Esophagus squamous epithelium (tissue), 5 donors: Measurements from ENCODE around the gene CDCA5. TPM values are rescaled to one million over a fixed set of nuclear protein-coding genes. Genes with fewer than 3 reads are reported as not detected.

Experiments
- DNase-seq: peaks from one replicate; lab custom pipeline; 2025; lab: John Stamatoyannopoulos, UW
- H3K27ac ChIP-seq, 4 donors: fragments of 200-600 bp; sonication (generic); one replicate each; pipeline ENCODE4 v1.5.1; 2016 to 2019; ENCODE audit warnings: mild to moderate bottlenecking in 1 of 4
- H3K27me3 ChIP-seq, 4 donors: fragments of 200-600 bp; sonication (generic); 1 replicate in 3 of 4; 2 replicates in 1 of 4; pipeline versions ENCODE4 v1.5.1 to v1.6.0; 2017 to 2021; ENCODE audit warnings: antibody characterized with exemption in 1 of 4
- H3K36me3 ChIP-seq, 3 donors: fragments of 200-600 bp; sonication (generic); one replicate each; pipeline ENCODE4 v1.5.1; 2016 to 2019
- H3K4me1 ChIP-seq, 3 donors: fragments of 200-600 bp; sonication (generic); one replicate each; pipeline ENCODE4 v1.5.1; 2017 to 2019
- H3K4me3 ChIP-seq, 4 donors: fragments of 200-600 bp; sonication (generic); 1 replicate in 3 of 4; 2 replicates in 1 of 4; pipeline ENCODE4 v1.5.1; 2016 to 2019; ENCODE audit warnings: mild to moderate bottlenecking in 2 of 4, moderate library complexity in 1 of 4
- H3K9me3 ChIP-seq, 3 donors: fragments of 200-600 bp; sonication (generic); one replicate each; pipeline ENCODE4 v1.5.1; 2016 to 2019
- CTCF ChIP-seq, 6 experiments: fragments of 450-650 bp in 4 of 6; fragments of 200-600 bp in 2 of 6; sonication (generic) in 2 of 6; IDR thresholded peaks; one replicate each; pipeline ENCODE4 v1.5.1; 2016 to 2019; ENCODE audit warnings: antibody characterized with exemption in 6 of 6, mild to moderate bottlenecking in 4 of 6, moderate library complexity in 4 of 6
- POLR2A ChIP-seq, 4 donors: fragments of 450-650 bp; IDR thresholded peaks; one replicate each; pipeline ENCODE4 v1.6.1; 2017; ENCODE audit warnings: antibody characterized with exemption in 4 of 4, mild to moderate bottlenecking in 4 of 4, moderate library complexity in 3 of 4
- WGBS, 2 donors: methylation state at CpG; one replicate each; pipeline ENCODE4 v1.1.5; 2018; 5-methylcytosine and 5-hydroxymethylcytosine counted together
- intact Hi-C: fragments of 100-400 bp; cut with DNase I; formaldehyde crosslinking; loops from one replicate; pipeline ENCODE4 v1.15.0; 2022
- total RNA-seq, 4 donors: library from RNA; depleted of rRNA; stranded (reverse); fragments of >200 nt; gene quantifications; one replicate each; pipeline ENCODE4 v1.1.0, GENCODE V29; 2016
- donor health status: DM: yes; HTN: yes; CAD: no.

CDCA5 gene
- total RNA-seq, 4 donors from 2014 or later, result 3.1 to 14.3 (median 9.0) TPM

- TF ChIP-seq CTCF (IDR thresholded peaks at IDR 0.05) (no peak), POLR2A (IDR thresholded peaks at IDR 0.05) (no peak)
- intact Hi-C loops, result loop anchor here (10.0 kb wide), 1 partner anchor 47 kb away; the partner anchor contains the start of gene SPDYC
- 78 to 81% methylated on average over 4 to 5 of the region's 12 CpGs for WGBS, 2 donors
- H3K27me3 ChIP-seq, result no peaks in the 10 kb centered on the region
- H3K36me3 ChIP-seq, result peaks cover 59 to 89% (median 78%) of the 10 kb centered on the region in 3 donors
- no peak overlapping the region for H3K4me3 ChIP-seq
- no peaks in the 10 kb centered on the region for H3K9me3 ChIP-seq
- DNase-seq, result no peak
- H3K4me1 ChIP-seq, result peaks cover 7 to 36% (median 9%) of the 10 kb centered on the region in 3 donors
- H3K27ac ChIP-seq, result no peak overlapping the region
Observed at GRCh38 chr11:65127473-65128181, 43.8 kb upstream of the CDCA5 start.

DNA sequence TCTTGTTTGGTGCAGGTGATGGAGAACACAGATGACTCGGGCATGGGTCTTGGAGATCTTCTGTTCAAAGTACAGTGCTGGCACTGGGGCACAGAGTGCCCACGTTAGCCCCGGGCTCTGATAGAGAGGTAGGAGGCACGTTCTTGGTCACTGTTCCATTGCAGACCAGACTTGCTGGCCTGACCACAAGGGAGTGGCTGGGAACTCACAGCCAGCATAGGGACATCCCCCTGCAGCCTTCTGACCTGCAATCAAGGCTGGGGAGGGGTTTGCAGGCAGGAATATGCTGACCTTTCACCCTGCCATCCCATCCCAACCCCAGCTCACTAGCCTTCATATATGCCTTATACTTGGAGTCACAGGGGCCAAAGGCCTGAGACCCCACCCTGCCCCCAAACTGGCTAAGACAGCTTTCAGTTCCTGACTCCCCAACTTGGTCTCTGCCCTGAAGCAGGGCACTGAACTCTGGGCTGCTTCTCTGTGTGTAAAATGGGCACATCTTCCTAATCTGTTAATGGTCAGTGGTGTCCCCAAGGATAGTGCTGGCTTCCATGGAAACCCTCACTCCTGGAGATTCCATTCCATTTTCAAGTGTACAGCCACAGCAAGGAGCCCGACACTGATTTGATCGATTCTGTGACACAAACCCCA, 42.9 kb upstream of the CDCA5 start:
- intact Hi-C loops, result loop anchor here (10.0 kb wide), 1 partner anchor 48 kb away; the partner anchor contains the start of gene SPDYC
- no peaks in the 10 kb centered on the region for H3K27me3 ChIP-seq
- TF ChIP-seq POLR2A (IDR thresholded peaks at IDR 0.05), result no peak
- TF ChIP-seq CTCF (IDR thresholded peaks at IDR 0.05), result no peak
- peaks cover 52 to 80% (median 73%) of the 10 kb centered on the region in 3 donors for H3K36me3 ChIP-seq
- no peak for DNase-seq
- 75 to 83% methylated on average over 2 to 6 of the region's 6 CpGs for WGBS, 2 donors
- no peak overlapping the region for H3K27ac ChIP-seq
- no peak overlapping the region for H3K4me3 ChIP-seq
- no peaks in the 10 kb centered on the region for H3K9me3 ChIP-seq
- H3K4me1 ChIP-seq, result peaks cover 0 to 33% (median 9%) of the 10 kb centered on the region in 3 donors

GRCh38 chr11:65125197-65126056, 41.6 kb upstream of the CDCA5 start:
- TF ChIP-seq CTCF (IDR thresholded peaks at IDR 0.05) (no peak), POLR2A (IDR thresholded peaks at IDR 0.05) (no peak)
- Histone ChIP-seq H3K9me3 (no peaks in the 10 kb centered on the region), H3K4me3 (no peak overlapping the region), H3K27me3 (no peaks in the 10 kb centered on the region), H3K36me3 (peaks cover 41 to 77% (median 64%) of the 10 kb centered on the region in 3 donors), H3K27ac (no peak overlapping the region), H3K4me1 (peaks cover 9 to 43% (median 17%) of the 10 kb centered on the region in 3 donors)
- intact Hi-C loops, result loop anchor here (10.0 kb wide), 1 partner anchor 49 kb away; the partner anchor contains the start of gene SPDYC
- DNase-seq, result no peak
- 80 to 90% methylated on average over 1 to 6 of the region's 12 CpGs for whole genome bisulfite sequencing, 2 donors

GRCh38 chr11:65124480-65125196, 40.8 kb upstream of the CDCA5 start:
- Histone ChIP-seq H3K36me3 (peaks cover 37 to 77% (median 64%) of the 10 kb centered on the region in 3 donors), H3K4me3 (no peak overlapping the region), H3K27me3 (no peaks in the 10 kb centered on the region), H3K9me3 (no peaks in the 10 kb centered on the region), H3K27ac (no peak overlapping the region), H3K4me1 (peaks cover 10 to 51% (median 17%) of the 10 kb centered on the region in 3 donors)
- 80 to 84% methylated on average over 2 to 4 of the region's 5 CpGs for WGBS, 2 donors
- intact Hi-C loops, result loop anchor here (10.0 kb wide), 1 partner anchor 50 kb away; the partner anchor contains the start of gene SPDYC
- no peak for DNase-seq
- TF ChIP-seq CTCF (IDR thresholded peaks at IDR 0.05) (no peak), POLR2A (IDR thresholded peaks at IDR 0.05) (no peak)
